WTC11 (cell line): Measurements from ENCODE around the gene PTPRS. TPM values are rescaled to one million over a fixed set of nuclear protein-coding genes. Genes with fewer than 3 reads are reported as not detected.

Experiments
- ATAC-seq: fragments of 200-7000 bp; cut with Tn5 transposase; 2 replicates; pipeline ENCODE4 v1.10.0; 2021; ENCODE audit warnings: mild to moderate bottlenecking, moderate library complexity
- CTCF ChIA-PET: fragments of 300-600 bp; sonication (Branson Sonifier 250); formaldehyde crosslinking; loops from one replicate; lab custom pipeline; 2021; ENCODE audit warnings: antibody characterized with exemption; lab: Charles Lee
- POLR2A ChIA-PET: fragments of 350-600 bp; sonication (Branson Sonifier 250); formaldehyde crosslinking; loops from one replicate; lab custom pipeline; 2021; ENCODE audit warnings: antibody characterized with exemption; lab: Charles Lee
- DNase-seq: peaks from one replicate; pipeline ENCODE4 v3.0.0; 2021; ENCODE audit warnings: low spot score
- H3K27ac Mint-ChIP-seq: 2 replicates; pipeline ENCODE4 v1.8.0; 2021; ENCODE audit warnings: mixed read lengths
- H3K27me3 Mint-ChIP-seq: 2 replicates; pipeline ENCODE4 v1.8.0; 2021; ENCODE audit warnings: low read depth, mild to moderate bottlenecking, moderate library complexity, mixed read lengths
- H3K36me3 Mint-ChIP-seq: 2 replicates; pipeline ENCODE4 v1.8.0; 2021; ENCODE audit warnings: mixed read lengths
- H3K4me1 Mint-ChIP-seq: 2 replicates; pipeline ENCODE4 v1.8.0; 2022; ENCODE audit warnings: mixed read lengths
- H3K4me3 Mint-ChIP-seq: 2 replicates; pipeline ENCODE4 v1.8.0; 2021; ENCODE audit warnings: mild to moderate bottlenecking, moderate library complexity, mixed read lengths
- H3K9me3 Mint-ChIP-seq: 2 replicates; pipeline ENCODE4 v1.8.0; 2021; ENCODE audit warnings: mixed read lengths
- AR ChIP-seq: fragments of 250-450 bp; sonication (Bioruptor Pico); IDR thresholded peaks from 2 replicates; pipeline ENCODE4 v1.9.0; 2021; ENCODE audit warnings: mild to moderate bottlenecking
- ATF6 ChIP-seq: sonication (generic); formaldehyde crosslinking; IDR thresholded peaks from 2 replicates; pipeline ENCODE4 v1.8.1; 2023; ENCODE audit warnings: mild to moderate bottlenecking, missing genetic modification reagents
- CDX4 ChIP-seq: fragments of 250-450 bp; sonication (Bioruptor Pico); IDR thresholded peaks from 2 replicates; pipeline ENCODE4 v1.9.0; 2021; ENCODE audit warnings: moderate library complexity, mild to moderate bottlenecking, inconsistent platforms, borderline replicate concordance
- CREB1 ChIP-seq: sonication (generic); formaldehyde crosslinking; IDR thresholded peaks from 2 replicates; pipeline ENCODE4 v1.8.0; 2023; ENCODE audit warnings: mild to moderate bottlenecking, missing genetic modification reagents
- CREM ChIP-seq: sonication (generic); formaldehyde crosslinking; IDR thresholded peaks from 2 replicates; pipeline ENCODE4 v1.8.1; 2022; ENCODE audit warnings: mild to moderate bottlenecking, missing genetic modification reagents, moderate library complexity
- CTCF ChIP-seq: fragments of 200-600 bp; IDR thresholded peaks from 2 replicates; pipeline ENCODE4 v1.8.0; 2022; ENCODE audit warnings: antibody characterized with exemption
- ESRRA ChIP-seq: sonication (generic); formaldehyde crosslinking; IDR thresholded peaks from 2 replicates; pipeline ENCODE4 v1.8.1; 2022; ENCODE audit warnings: mild to moderate bottlenecking, missing genetic modification reagents, borderline replicate concordance
- GRHL2 ChIP-seq: fragments of 250-450 bp; sonication (Bioruptor Pico); IDR thresholded peaks from 2 replicates; pipeline ENCODE4 v1.8.0; 2022; ENCODE audit warnings: mild to moderate bottlenecking, moderate library complexity; ENCODE audit not compliant: insufficient replicate concordance, severe bottlenecking
- NFE2L1 ChIP-seq: sonication (generic); formaldehyde crosslinking; IDR thresholded peaks from 2 replicates; pipeline ENCODE4 v1.8.1; 2023; ENCODE audit warnings: missing genetic modification reagents
- NFYB ChIP-seq: sonication (generic); formaldehyde crosslinking; conservative IDR thresholded peaks from 2 replicates; pipeline ENCODE4 v1.8.0; 2022; ENCODE audit warnings: low read depth, missing genetic modification reagents
- NR2C2 ChIP-seq: sonication (generic); formaldehyde crosslinking; IDR thresholded peaks from 2 replicates; pipeline ENCODE4 v1.8.0; 2022; ENCODE audit warnings: mild to moderate bottlenecking, missing genetic modification reagents
- PRDM15 ChIP-seq: sonication (generic); formaldehyde crosslinking; IDR thresholded peaks from 2 replicates; pipeline ENCODE4 v1.8.0; 2022; ENCODE audit warnings: missing genetic modification reagents
- RELA ChIP-seq: sonication (generic); formaldehyde crosslinking; IDR thresholded peaks from 2 replicates; pipeline ENCODE4 v1.8.1; 2022; ENCODE audit warnings: missing genetic modification reagents, mild to moderate bottlenecking, borderline replicate concordance
- SOX15 ChIP-seq: fragments of 250-450 bp; sonication (Bioruptor Pico); IDR thresholded peaks from 2 replicates; pipeline ENCODE4 v1.9.0; 2021; ENCODE audit warnings: mild to moderate bottlenecking
- TP53 ChIP-seq: sonication (generic); formaldehyde crosslinking; IDR thresholded peaks from 2 replicates; pipeline ENCODE4 v1.8.1; 2023; ENCODE audit warnings: mild to moderate bottlenecking, missing genetic modification reagents
- ZBTB43 ChIP-seq: sonication (generic); formaldehyde crosslinking; IDR thresholded peaks from 2 replicates; pipeline ENCODE4 v1.8.1; 2023; ENCODE audit warnings: mild to moderate bottlenecking, missing genetic modification reagents
- ZNF138 ChIP-seq: sonication (generic); formaldehyde crosslinking; conservative IDR thresholded peaks from 2 replicates; pipeline ENCODE4 v1.8.1; 2022; ENCODE audit warnings: mild to moderate bottlenecking, moderate library complexity, missing genetic modification reagents
- ZNF232 ChIP-seq: sonication (generic); formaldehyde crosslinking; IDR thresholded peaks from 2 replicates; pipeline ENCODE4 v1.8.0; 2022; ENCODE audit warnings: mild to moderate bottlenecking, missing genetic modification reagents
- ZNF263 ChIP-seq: sonication (generic); formaldehyde crosslinking; IDR thresholded peaks from 2 replicates; pipeline ENCODE4 v1.8.1; 2022; ENCODE audit warnings: low read depth, mild to moderate bottlenecking, moderate library complexity, missing genetic modification reagents
- ZNF512 ChIP-seq: sonication (generic); formaldehyde crosslinking; IDR thresholded peaks from 2 replicates; pipeline ENCODE4 v1.8.1; 2022; ENCODE audit warnings: missing genetic modification reagents, borderline replicate concordance
- total RNA-seq: library from RNA; stranded (reverse); gene quantifications from 3 replicates; pipeline ENCODE4 v1.2.3, GENCODE V29; 2021

Gene PTPRS
- total RNA-seq, 1 experiment from 2014 or later: 201 TPM

- TF ChIP-seq AR (CRISPR knock-in tag): no peak
- TF ChIP-seq NFE2L1 (CRISPR knock-in tag): no peak
- no peak for TF ChIP-seq GRHL2 (CRISPR knock-in tag)
- no peak for TF ChIP-seq ESRRA
- no peak for TF ChIP-seq ATF6
- no peak for TF ChIP-seq SOX15
- TF ChIP-seq ZBTB43: no peak
- TF ChIP-seq CTCF: no peak
Measured at GRCh38 chr19:5358173-5358800, 17.7 kb upstream of the PTPRS start (continued).

- Mint-ChIP-seq H3K27me3 (peaks cover 35% of the 10 kb centered on the region), H3K4me3 (no peak overlapping the region), H3K36me3 (no peaks in the 10 kb centered on the region), H3K27ac (no peak overlapping the region), H3K9me3 (no peaks in the 10 kb centered on the region), H3K4me1 (peaks cover 8% of the 10 kb centered on the region)
- TF ChIP-seq CDX4 (CRISPR knock-in tag) (no peak), ZNF512 (0 out of 2 replicates have a peak, but pooled peaks have one; percentile 74), NR2C2 (CRISPR knock-in tag) (no peak), ZNF263 (CRISPR knock-in tag) (no peak)
- POLR2A ChIA-PET: interaction anchor here (0.6 kb wide), 1 partner anchor 440 kb away, joined by 3 read pairs; no protein-coding TSS in a partner anchor
- CTCF ChIA-PET: no interaction called here
- ATAC-seq (no peak), DNase-seq (no peak)
Measured at GRCh38 chr19:5357584-5357983, 17.0 kb upstream of the PTPRS start.

GRCh38 chr19:5356918-5357317 is 16.3 kb upstream of the PTPRS start:
- Mint-ChIP-seq H3K4me3 (no peak overlapping the region), H3K4me1 (peaks cover 15% of the 10 kb centered on the region), H3K36me3 (no peaks in the 10 kb centered on the region), H3K9me3 (no peaks in the 10 kb centered on the region), H3K27me3 (peaks cover 35% of the 10 kb centered on the region), H3K27ac (no peak overlapping the region)
- ATAC-seq: no peak
- ChIA-PET CTCF (no interaction called here), POLR2A (no interaction called here)
- no peak for DNase-seq
- no peak for TF ChIP-seq ZNF232
- no peak for TF ChIP-seq CREB1 (CRISPR knock-in tag)
- TF ChIP-seq RELA (CRISPR knock-in tag): no peak
- no peak for TF ChIP-seq CREM (CRISPR knock-in tag)
- TF ChIP-seq PRDM15 (CRISPR knock-in tag): no peak
- no peak for TF ChIP-seq TP53 (CRISPR knock-in tag)
- TF ChIP-seq NFYB (CRISPR knock-in tag): no peak
- TF ChIP-seq SOX15: no peak
- TF ChIP-seq ZNF138: no peak
